Measurements from ENCODE around the gene CSNK1A1.

DNA sequence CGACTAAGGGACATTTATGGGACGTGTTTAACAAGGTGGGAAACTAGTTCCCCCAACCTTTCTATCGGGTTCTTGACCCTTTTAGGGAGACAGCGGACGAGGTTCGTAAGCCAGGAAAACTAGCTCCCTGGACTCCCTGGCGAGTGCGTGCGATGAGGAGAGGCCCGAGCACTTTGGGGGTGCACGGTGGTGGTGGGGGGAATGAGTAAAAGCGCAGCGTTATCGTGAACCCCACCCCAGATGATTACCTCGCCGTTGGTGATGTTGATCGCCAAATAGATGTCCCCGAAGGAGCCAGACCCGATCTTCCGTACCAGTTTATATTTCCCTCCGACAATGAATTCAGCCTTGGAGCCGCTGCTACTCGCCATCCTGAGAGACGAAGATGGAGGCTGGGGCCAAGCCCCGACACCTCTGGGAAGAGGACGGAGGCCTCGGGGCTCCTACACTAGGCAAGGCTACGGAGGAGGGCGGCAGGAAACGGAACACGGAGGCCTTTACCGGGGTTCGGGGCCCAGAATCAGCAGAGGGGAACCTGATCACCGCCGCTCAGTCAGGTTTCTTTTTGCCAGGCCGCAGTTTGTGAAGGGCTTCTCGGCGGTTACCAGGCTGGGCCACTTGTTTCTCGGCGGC, 529 bp downstream of the CSNK1A1 start:
- TF ChIP-seq, protein P1, sequence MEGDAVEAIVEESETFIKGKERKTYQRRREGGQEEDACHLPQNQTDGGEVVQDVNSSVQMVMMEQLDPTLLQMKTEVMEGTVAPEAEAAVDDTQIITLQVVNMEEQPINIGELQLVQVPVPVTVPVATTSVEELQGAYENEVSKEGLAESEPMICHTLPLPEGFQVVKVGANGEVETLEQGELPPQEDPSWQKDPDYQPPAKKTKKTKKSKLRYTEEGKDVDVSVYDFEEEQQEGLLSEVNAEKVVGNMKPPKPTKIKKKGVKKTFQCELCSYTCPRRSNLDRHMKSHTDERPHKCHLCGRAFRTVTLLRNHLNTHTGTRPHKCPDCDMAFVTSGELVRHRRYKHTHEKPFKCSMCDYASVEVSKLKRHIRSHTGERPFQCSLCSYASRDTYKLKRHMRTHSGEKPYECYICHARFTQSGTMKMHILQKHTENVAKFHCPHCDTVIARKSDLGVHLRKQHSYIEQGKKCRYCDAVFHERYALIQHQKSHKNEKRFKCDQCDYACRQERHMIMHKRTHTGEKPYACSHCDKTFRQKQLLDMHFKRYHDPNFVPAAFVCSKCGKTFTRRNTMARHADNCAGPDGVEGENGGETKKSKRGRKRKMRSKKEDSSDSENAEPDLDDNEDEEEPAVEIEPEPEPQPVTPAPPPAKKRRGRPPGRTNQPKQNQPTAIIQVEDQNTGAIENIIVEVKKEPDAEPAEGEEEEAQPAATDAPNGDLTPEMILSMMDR (IDR thresholded peaks at IDR 0.05), result no peak
- no peak for TF ChIP-seq EZH2phosphoT487 (IDR thresholded peaks at IDR 0.05)
